PC-3 (cell line): ENCODE measurements around the gene SLCO2B1. TPM values are rescaled to one million over a fixed set of nuclear protein-coding genes. Genes with fewer than 3 reads are reported as not detected.

Experiments used
- ATAC-seq: fragments of 200-7000 bp; cut with Tn5 transposase; 2 replicates; pipeline ENCODE4 v1.9.1; 2020; ENCODE audit warnings: mild to moderate bottlenecking, moderate library complexity
- BruUV-seq: library from RNA; stranded (reverse); fragments of 400-500 nt; replicated peaks from 2 replicates; lab custom pipeline; 2021; lab: Mats Ljungman, UMichigan
- CTCF ChIA-PET: fragments of 300-600 bp; sonication (Branson Sonifier 250); formaldehyde crosslinking; loops from one replicate; lab custom pipeline; 2022; ENCODE audit warnings: antibody characterized with exemption; lab: Charles Lee
- POLR2A ChIA-PET: fragments of 300-600 bp; sonication (Branson Sonifier 250); formaldehyde crosslinking; loops from one replicate; lab custom pipeline; 2022; ENCODE audit warnings: antibody characterized with exemption; ENCODE audit not compliant: unreplicated experiment; lab: Charles Lee
- DNase-seq: peaks from one replicate; pipeline ENCODE4 v3.0.0-alpha.2; 2015
- H2AFZ ChIP-seq: fragments of 300-600 bp; sonication (generic); 2 replicates; pipeline ENCODE4 v1.6.0; 2016; ENCODE audit warnings: antibody characterized with exemption, low read length
- H3F3A ChIP-seq: fragments of 300-600 bp; sonication (generic); one replicate; pipeline ENCODE4 v1.6.0; 2017; ENCODE audit warnings: antibody characterized with exemption, low read length, control low read depth, mild to moderate bottlenecking; ENCODE audit not compliant: unreplicated experiment
- H3K27ac ChIP-seq: fragments of 300-600 bp; sonication (generic); 2 replicates; pipeline ENCODE4 v1.5.1; 2016; ENCODE audit warnings: mild to moderate bottlenecking, low read length
- H3K27me3 ChIP-seq: fragments of 300-600 bp; sonication (generic); 2 replicates; pipeline ENCODE4 v1.6.1; 2016; ENCODE audit warnings: low read length, mixed read lengths
- H3K36me3 ChIP-seq: fragments of 300-600 bp; sonication (generic); 2 replicates; pipeline ENCODE4 v1.6.1; 2016; ENCODE audit warnings: low read depth, mixed run types, low read length, mixed read lengths
- H3K4me1 ChIP-seq: fragments of 300-600 bp; sonication (generic); 2 replicates; pipeline ENCODE4 v1.5.1; 2016; ENCODE audit warnings: low read length; ENCODE audit not compliant: insufficient read depth
- H3K4me2 ChIP-seq: fragments of 300-600 bp; sonication (generic); 2 replicates; pipeline ENCODE4 v1.6.0; 2016; ENCODE audit warnings: low read length
- H3K4me3 ChIP-seq: fragments of 300-600 bp; sonication (generic); 2 replicates; pipeline ENCODE4 v1.5.1; 2016; ENCODE audit warnings: mild to moderate bottlenecking, low read length, mixed read lengths
- H3K79me2 ChIP-seq: fragments of 300-600 bp; sonication (generic); 2 replicates; pipeline ENCODE4 v1.6.1; 2017; ENCODE audit warnings: low read length, mixed read lengths
- H3K9ac ChIP-seq: fragments of 300-600 bp; sonication (generic); 2 replicates; pipeline ENCODE4 v1.6.0; 2016; ENCODE audit warnings: mild to moderate bottlenecking, low read length
- H3K9me2 ChIP-seq: fragments of 300-600 bp; sonication (generic); replicated peaks from 2 replicates; pipeline ENCODE4 v1.6.1; 2016; ENCODE audit warnings: mixed run types, low read length, mixed read lengths
- H3K9me3 ChIP-seq: fragments of 300-600 bp; sonication (generic); 2 replicates; pipeline ENCODE4 v1.6.1; 2016; ENCODE audit warnings: low read length, mixed read lengths
- H4K20me1 ChIP-seq: fragments of 300-600 bp; sonication (generic); 2 replicates; pipeline ENCODE4 v1.6.1; 2016; ENCODE audit warnings: low read length, mixed read lengths
- CTCF ChIP-seq: fragments of 300-600 bp; sonication (generic); conservative IDR thresholded peaks from 2 replicates; pipeline ENCODE4 v1.5.1; 2017; ENCODE audit warnings: antibody characterized with exemption, low read depth, mild to moderate bottlenecking, low read length
- EZH2 ChIP-seq: fragments of 300-600 bp; sonication (generic); IDR thresholded peaks from one replicate; pipeline ENCODE4 v1.6.1; 2017; ENCODE audit warnings: antibody characterized with exemption, mild to moderate bottlenecking, low read length; ENCODE audit not compliant: unreplicated experiment
- EZH2phosphoT487 ChIP-seq: fragments of 300-600 bp; sonication (generic); IDR thresholded peaks from 2 replicates; pipeline ENCODE4 v1.6.1; 2018; ENCODE audit warnings: mild to moderate bottlenecking, antibody characterized with exemption, low read length, borderline replicate concordance
- intact Hi-C: fragments of 100-400 bp; cut with micrococcal nuclease; formaldehyde crosslinking; loops from 2 replicates; pipeline ENCODE4 v1.9.0; 2023
- total RNA-seq: library from RNA; depleted of rRNA; stranded (reverse); fragments of >200 nt; gene quantifications from 2 replicates; pipeline ENCODE4 v1.2.3, GENCODE V29; 2014

The SLCO2B1 gene
- total RNA-seq, 1 experiment from 2014 or later = not detected

DNA sequence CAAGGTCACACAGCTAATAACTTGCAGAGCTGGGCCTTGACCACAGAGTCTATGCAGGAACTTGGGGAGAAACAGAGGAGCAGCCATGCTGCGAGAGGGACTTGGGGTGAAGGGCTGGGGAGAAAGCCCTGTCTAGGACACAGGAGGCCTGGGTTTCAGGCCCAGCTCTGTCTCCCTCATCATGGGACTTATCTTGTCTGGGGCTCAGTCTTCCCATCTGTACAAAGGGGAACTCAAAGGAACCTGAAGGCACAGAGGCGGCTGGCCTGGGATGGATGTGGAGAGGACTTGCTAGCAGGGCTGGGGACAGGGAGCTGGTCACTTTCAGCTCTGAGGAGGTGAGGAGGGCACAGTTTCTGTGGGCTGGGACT lies 52.7 kb downstream of the SLCO2B1 start:
- Histone ChIP-seq H3K27me3 (peaks cover 44% of the 10 kb centered on the region), H3K27ac (no peak overlapping the region), H3K36me3 (no peaks in the 10 kb centered on the region), H2AFZ (no peak overlapping the region), H3K4me2 (no peak overlapping the region), H3K79me2 (no peaks in the 10 kb centered on the region), H3K4me1 (no peaks in the 10 kb centered on the region), H3K9me2 (no peaks in the 10 kb centered on the region), H3K9me3 (no peaks in the 10 kb centered on the region), H3K4me3 (no peak overlapping the region), H3F3A (no peaks in the 10 kb centered on the region), H4K20me1 (no peaks in the 10 kb centered on the region), H3K9ac (no peak overlapping the region)
- intact Hi-C loops = no loop called here
- ChIA-PET POLR2A (no interaction called here), CTCF (interaction anchor here (1.2 kb wide), 1 partner anchor 61 kb away, joined by 4 read pairs; no protein-coding TSS in a partner anchor)
- DNase-seq (no peak), ATAC-seq (no peak)
- TF ChIP-seq EZH2 = no peak
- BruUV-seq = no TSS peak

DNA sequence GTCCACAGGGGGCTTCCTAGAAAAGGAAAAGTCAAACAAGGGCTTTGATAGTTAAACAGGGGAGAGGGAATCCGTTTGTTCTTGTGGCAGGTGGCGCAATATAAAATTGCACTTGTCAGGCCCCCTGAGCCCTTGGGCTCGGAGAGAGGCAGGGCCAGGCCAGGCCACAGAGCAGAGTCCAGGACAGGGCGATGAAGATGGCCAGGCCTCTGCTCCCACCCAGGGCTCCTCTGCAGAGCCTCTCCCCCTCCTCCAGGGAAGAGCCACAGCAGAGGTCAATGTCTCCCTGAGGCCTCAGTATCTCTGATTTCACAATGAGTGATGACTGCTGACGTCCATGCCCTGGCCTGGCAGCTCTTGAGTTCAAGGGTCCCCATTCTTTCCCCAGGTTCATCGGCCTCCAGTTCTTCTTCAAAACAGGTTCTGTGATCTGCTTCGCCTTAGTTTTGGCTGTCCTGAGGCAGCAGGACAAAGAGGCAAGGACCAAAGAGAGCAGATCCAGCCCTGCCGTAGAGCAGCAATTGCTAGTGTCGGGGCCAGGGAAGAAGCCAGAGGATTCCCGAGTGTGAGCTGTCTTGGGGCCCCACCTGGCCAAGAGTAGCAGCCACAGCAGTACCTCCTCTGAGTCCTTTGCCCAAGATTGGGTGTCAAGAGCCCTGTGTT lies 53.2 kb downstream of the SLCO2B1 start:
- no peaks in the 10 kb centered on the region for H3K79me2 ChIP-seq
- H3K9me3 ChIP-seq = no peaks in the 10 kb centered on the region
- no peaks in the 10 kb centered on the region for H3K9me2 ChIP-seq
- ChIA-PET POLR2A (no interaction called here), CTCF (interaction anchor here (1.1 to 1.9 kb wide), 14 partner anchors 9 to 279 kb away, joined by 3 to 38 read pairs (median 6); partner anchors contain the start of gene RPS3)
- no peak overlapping the region for H3K4me2 ChIP-seq
- BruUV-seq = no TSS peak
- peaks cover 44% of the 10 kb centered on the region for H3K27me3 ChIP-seq
- H3K4me1 ChIP-seq = no peaks in the 10 kb centered on the region
- no peak overlapping the region for H3K4me3 ChIP-seq
- no peaks in the 10 kb centered on the region for H3K36me3 ChIP-seq
- no peak overlapping the region for H2AFZ ChIP-seq
- H4K20me1 ChIP-seq = no peaks in the 10 kb centered on the region
- no peak overlapping the region for H3K9ac ChIP-seq
- no peak for DNase-seq
- intact Hi-C loops = no loop called here
- no peak for ATAC-seq
- no peak for TF ChIP-seq EZH2phosphoT487
- no peak for TF ChIP-seq CTCF
- TF ChIP-seq EZH2 = no peak
- no peak overlapping the region for H3K27ac ChIP-seq
- H3F3A ChIP-seq = no peaks in the 10 kb centered on the region

DNA sequence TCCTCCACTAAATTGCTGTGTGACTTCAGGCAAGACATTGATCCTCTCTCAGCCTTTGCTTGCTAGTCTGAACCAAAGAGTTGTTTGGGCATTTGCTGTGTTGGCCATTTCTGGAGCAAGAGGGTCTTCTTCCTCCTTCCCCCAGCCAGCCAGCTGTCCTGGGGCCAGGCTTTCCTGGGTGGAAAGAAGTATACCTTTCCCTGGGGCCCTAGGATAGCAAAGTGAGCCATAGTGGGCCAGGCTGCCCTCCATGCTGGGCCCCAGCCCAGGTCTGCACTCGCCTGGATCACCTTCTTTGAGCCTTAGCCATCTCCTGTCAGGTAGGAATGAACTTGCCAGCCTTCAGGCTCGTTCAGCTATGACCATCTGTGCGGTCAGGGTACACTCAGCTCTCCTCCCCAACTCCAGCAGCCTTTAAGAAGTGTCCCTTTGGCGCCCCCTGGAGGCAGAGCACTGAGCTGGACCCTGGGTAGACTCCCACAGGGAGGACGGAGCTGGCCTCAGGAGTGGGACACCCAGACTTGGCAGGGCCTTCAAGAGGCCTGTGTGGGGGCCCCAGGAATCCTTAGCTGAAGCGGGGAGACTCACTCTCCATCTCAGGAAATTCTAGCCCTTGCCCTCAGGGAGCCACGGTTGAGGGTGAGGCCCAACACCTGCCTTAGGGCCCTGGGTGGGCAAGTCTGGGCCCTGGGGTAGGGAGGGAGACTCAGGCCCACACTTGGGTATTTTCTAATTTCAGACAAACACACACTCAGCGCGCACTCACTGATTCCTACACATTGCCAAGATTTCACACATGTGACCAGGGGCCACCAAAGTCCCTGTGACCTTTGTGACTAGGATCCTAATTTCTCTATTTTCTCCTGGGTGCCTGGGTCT lies 54.0 kb downstream of the SLCO2B1 start:
- POLR2A ChIA-PET = no interaction called here
- ATAC-seq = peak; percentile 100
- BruUV-seq = no TSS peak

More for the DNA sequence above, 54.0 kb downstream of the SLCO2B1 start:
- H4K20me1 ChIP-seq = no peaks in the 10 kb centered on the region
- H3K27me3 ChIP-seq = peaks cover 44% of the 10 kb centered on the region
- no peaks in the 10 kb centered on the region for H3K4me1 ChIP-seq
- intact Hi-C loops = loop anchor here (1.0 kb wide), 3 partner anchors 62 to 276 kb away; no protein-coding TSS in a partner anchor
- no peak overlapping the region for H3K27ac ChIP-seq
- no peaks in the 10 kb centered on the region for H3K79me2 ChIP-seq
- no peak overlapping the region for H3K4me2 ChIP-seq
- no peaks in the 10 kb centered on the region for H3K36me3 ChIP-seq
- CTCF ChIA-PET = interaction anchor here (0.5 to 1.9 kb wide), 14 partner anchors 9 to 280 kb away, joined by 3 to 38 read pairs (median 6); partner anchors contain the start of gene RPS3
- H3K9me3 ChIP-seq = no peaks in the 10 kb centered on the region
- H2AFZ ChIP-seq = no peak overlapping the region
- peak; percentile 91 for DNase-seq
- TF ChIP-seq EZH2 (no peak), CTCF (peak; percentile 98), EZH2phosphoT487 (no peak)
- H3K4me3 ChIP-seq = no peak overlapping the region
- no peaks in the 10 kb centered on the region for H3K9me2 ChIP-seq
- H3K9ac ChIP-seq = no peak overlapping the region
- no peaks in the 10 kb centered on the region for H3F3A ChIP-seq
